CD4-positive, alpha-beta T cell treated with Interleukin-4 for 1 hour (primary cell): ENCODE data around the gene AGPS.
"Not testable (repeated sequence)": the region's sequence is repeated elsewhere in the genome, so short reads cannot be mapped to it uniquely, and the experiment has no call there.

Experiments used
- DNase-seq, 2 donors: peaks; one replicate each; pipeline ENCODE4 v3.0.0-alpha.2; 2020 to 2022

The AGPS gene

GRCh38 chr2:177424120-177424519 is 31.5 kb downstream of the AGPS start:
- DNase-seq: not testable (repeated sequence)

GRCh38 chr2:177424620-177425019 is 32.0 kb downstream of the AGPS start:
- not testable (repeated sequence) for DNase-seq

GRCh38 chr2:177427316-177427715 is 34.7 kb downstream of the AGPS start:
- DNase-seq: no peak

DNA sequence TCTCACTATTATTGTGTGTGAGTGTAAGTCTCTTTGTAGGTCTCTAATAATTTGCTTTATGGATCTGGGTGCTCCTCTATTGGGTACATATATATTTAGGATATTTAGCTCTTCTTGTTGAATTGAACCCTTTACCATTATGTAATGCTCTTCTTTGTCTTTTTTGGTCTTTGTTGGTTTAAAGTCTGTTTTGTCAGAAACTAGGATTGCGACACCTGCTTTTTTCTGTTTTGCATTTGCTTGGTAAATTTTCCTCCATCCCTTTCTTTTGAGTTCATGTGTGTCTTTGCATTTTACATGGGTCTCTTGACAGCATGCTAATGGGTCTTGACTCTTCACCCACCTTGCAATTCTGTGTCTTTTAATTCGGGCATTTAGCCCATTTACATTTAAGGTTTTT is 35.4 kb downstream of the AGPS start:
- DNase-seq: not testable (repeated sequence)

DNA sequence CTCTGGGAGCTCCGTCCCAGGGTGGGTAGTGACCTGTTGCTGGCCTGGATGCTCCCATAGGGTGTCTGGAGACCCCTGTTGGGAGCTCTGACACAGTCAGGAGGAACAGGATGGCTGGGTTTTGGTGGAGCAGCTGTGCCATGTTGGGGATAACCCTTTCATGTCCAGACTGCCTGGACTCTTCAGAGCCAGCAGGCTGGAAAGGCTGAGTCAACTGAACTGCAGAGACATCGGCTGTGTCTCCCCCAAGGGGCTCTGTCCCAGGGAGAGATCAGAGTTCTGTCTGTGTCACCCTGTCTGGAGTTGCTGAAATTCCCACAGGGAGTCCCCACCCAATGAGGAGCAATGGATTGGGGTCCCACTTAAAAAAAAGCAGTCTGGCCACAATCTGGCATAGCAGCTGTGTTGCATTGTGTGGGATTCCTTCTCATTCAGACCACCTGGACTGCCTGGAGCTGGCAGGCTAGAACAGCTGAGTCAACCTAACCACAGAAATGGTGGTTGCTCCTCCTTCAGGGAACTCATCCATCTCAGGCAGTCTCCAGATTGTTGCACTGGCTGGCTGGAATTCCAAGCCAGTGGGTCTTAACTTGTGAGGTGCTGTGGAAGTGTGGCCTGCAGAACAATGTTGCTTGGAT is 37.2 kb downstream of the AGPS start:
- no peak for DNase-seq

DNA sequence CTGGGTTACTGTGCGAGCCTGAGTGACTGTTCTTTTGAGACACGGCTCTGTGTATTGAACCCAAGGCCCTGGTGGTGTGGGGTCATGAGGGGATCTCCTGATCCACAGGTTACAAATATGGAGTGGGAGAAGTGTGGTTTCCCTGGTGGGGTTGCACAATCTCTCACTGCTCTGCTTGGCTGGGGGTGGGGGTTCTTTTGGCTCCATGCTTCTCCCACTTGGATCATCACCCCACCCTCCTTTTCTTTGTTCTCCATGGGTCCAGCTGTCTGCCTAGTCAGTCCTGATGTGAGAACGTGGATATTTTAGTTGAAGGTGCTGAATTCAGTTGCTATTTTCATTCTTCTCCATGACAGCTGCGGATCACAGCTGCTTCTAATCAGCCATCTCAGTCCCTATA is 37.8 kb downstream of the AGPS start:
- DNase-seq: no peak

- not testable (repeated sequence) for DNase-seq
Measured at GRCh38 chr2:177431111-177431725, 38.6 kb downstream of the AGPS start.

- no peak for DNase-seq
Measured at GRCh38 chr2:177432703-177433102, 40.1 kb downstream of the AGPS start.

DNA sequence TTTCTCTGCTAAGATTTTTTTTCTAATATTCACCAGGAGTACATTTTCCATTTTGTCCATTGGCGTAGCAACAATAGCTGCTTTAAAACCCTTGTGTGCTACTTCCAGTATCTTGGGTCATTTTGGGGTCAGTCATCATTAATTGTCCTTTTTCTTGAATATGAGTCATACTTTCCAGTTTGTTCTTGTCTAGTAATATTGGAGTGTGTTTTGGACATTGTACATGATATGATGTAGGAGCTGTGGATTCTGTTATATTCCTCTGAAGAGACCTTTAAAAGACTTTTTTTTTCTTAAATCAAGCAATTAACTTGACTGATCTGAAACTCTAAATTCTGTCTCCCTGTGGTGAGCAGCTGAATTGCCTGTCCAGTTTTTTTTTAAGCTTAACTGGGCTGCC is 40.8 kb downstream of the AGPS start:
- DNase-seq: no peak

DNA sequence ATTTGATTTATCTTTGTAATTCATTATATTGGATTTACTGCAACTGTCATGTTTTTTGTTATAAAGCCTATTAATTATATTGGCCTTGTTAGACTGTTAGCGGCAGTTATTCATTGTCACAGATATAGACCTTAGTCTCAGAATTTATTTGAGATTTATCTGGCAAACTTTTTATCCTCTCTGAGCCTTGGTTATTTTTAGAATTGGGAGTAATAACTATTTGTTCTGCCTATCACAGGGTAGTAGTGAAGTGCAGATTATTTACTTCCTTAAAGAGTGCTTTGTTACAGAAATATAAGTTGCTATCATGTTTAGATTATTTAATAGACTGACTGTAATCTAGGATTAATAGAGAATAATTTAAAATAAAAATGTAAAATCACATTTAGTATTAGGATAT is 41.9 kb downstream of the AGPS start:
- DNase-seq: no peak

DNA sequence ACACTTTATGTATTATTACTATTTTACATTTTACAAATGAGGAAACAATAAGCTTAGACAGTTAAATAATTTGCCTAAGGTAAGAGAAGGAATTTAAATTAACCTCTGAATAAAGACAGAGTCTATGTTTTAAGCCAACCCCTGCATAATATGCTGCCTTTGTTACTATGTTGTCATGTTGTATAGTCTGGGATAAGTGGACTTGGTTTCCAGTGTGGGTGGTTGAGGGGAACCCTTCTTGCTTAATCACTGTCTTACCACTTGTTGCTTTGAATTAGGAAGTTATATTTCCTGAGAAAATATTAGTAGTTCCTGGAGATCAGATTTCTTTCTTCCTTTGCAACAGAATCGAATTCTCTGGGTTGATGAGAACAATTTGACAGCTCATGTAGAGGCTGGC is 52.6 kb downstream of the AGPS start:
- DNase-seq: no peak

- DNase-seq: no peak
Measured at GRCh38 chr2:177448031-177448430, 55.5 kb downstream of the AGPS start.

- no peak for DNase-seq
Measured at GRCh38 chr2:177449159-177449558, 56.6 kb downstream of the AGPS start.

DNA sequence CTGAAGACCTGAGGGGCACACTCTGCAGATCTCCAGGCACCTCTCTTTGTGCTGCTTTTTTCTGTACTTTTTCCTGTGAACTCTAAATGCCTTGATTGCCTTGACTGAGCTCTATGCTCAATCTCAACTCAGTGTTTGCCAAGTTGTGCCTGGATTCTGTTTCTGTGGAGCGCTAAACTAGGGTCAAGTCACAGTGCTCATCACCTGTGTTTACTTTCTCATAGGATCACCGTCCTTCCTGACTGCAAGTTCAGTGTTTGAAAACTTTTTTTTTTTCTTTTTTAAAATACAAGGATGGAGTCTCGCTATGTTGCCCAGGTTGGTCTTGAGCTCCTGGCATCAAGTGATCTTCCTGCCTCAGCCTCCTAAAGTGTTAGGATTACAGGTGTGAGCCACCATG is 62.6 kb downstream of the AGPS start:
- DNase-seq: no peak

DNA sequence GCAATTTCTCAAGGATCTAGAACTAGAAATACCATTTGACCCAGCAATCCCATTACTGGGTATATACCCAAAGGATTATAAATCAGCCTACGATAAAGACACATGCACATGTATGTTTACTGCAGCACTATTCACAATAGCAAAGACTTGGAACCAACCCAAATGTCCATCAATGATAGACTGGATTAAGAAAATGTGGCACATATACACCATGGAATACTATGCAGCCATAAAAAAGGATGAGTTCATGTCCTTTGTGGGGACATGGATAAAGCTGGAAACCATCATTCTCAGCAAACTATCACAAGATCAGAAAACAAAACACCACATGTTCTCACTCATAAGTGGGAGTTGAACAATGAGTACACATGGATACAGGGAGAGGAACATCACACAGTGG is 67.2 kb downstream of the AGPS start:
- DNase-seq: not testable (repeated sequence)

DNA sequence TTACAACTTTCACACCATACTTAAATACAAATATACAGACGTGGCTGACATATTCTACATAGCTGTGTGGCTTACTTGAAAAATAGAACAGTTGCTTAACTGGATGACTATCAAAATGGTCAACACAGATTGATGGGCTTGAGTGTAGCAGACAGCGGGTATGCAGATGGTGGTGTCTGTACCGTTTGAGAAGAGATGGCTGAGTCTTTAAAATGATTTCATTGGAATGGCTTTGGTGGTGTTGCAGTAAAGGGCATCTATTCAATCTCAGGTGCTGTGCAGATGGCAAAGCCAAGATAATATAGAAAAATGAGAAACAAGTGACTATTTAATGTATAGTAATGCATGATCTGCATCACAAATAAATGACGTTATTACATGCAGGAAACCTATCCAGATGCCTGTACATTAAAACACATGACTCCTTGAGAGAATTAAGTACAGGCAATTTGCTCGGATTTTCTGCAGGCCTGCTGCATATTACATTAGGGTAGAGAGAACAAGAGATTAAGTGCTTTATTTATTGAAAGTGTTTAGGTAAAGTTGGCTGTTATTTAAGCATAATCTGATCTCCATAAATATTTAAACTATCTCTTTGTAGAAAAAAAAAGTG is 68.5 kb downstream of the AGPS start:
- no peak for DNase-seq

DNA sequence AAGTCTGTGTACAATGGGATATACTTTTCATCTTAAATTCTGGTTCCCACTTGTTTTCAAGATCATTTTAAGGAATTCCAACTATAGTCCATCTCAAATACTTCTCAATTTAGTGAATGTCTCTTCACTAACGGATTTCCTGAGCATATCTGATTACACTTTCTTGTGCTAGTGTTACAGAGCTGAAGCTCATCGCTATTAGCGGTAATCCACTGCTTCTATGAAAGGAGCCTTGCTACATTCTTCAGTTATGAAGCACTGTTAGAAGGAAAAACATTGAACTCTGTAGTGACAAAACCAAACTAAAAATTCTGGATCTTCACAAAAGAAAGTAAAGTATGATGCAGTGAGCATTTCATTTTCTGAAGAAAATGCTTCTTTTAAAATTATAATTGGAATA is 72.0 kb downstream of the AGPS start:
- no peak for DNase-seq

DNA sequence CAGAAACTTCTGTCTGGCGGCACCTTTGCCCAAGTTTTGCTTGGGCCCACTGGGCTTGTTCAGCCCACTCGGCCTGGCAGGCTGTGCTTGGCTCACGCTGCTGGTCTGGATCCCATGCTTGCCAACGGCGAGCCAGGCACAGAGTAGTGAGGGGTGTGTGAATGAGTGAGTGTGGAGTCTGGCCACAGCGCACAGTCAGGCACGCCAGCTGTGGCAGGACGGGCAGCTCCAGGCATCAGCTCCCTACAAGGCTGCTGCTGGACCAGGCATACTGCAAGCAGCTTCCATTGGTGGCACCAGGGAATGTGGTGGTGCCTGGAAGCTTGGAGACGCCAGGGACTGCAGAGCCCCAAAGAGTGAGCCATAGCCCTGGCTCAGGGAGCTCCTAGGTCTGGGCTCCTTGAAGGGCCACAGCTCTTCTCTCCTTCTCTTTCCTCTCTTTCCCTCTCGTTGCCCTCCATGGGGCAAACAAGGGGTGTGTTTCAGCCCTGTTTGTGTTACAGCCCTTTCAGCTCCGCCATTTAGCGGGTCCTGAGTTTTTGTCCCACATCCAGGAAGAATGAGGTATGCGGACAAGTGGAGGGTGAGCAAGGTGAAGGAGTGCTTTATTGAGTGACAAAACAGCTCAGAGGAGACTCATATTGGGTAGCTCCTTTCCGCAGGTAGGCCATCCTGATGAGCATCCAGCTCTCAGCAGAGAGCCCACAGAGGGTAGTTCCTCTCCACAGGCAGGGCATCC is 73.0 kb downstream of the AGPS start:
- no peak for DNase-seq

- no peak for DNase-seq
Measured at GRCh38 chr2:177466337-177467195, 74.0 kb downstream of the AGPS start.

DNA sequence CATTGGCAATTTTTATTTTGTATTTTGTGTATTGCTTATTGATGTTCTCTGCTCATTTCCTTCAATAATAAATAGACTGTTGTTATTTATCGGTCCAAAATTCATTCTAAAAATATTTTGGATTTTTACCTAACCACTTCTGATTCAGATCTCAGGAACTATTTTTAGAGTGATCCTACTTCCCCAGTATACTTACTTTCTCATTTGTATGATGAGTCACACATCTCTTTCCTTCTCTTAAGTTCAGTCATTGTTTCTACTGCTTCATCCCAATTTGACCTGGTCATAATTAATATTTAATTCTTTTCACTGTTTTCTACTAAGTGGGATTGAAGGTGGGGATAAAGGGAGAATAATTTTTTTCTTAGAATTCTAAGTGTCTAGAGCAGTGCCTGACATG is 75.1 kb downstream of the AGPS start:
- DNase-seq: no peak

- DNase-seq: no peak
Measured at GRCh38 chr2:177471990-177472389, 79.4 kb downstream of the AGPS start.

- DNase-seq: no peak
Measured at GRCh38 chr2:177474301-177474700, 81.7 kb downstream of the AGPS start.

GRCh38 chr2:177474998-177475397 is 82.4 kb downstream of the AGPS start:
- DNase-seq: no peak
